Measurements from ENCODE around the gene LRG1.

DNA sequence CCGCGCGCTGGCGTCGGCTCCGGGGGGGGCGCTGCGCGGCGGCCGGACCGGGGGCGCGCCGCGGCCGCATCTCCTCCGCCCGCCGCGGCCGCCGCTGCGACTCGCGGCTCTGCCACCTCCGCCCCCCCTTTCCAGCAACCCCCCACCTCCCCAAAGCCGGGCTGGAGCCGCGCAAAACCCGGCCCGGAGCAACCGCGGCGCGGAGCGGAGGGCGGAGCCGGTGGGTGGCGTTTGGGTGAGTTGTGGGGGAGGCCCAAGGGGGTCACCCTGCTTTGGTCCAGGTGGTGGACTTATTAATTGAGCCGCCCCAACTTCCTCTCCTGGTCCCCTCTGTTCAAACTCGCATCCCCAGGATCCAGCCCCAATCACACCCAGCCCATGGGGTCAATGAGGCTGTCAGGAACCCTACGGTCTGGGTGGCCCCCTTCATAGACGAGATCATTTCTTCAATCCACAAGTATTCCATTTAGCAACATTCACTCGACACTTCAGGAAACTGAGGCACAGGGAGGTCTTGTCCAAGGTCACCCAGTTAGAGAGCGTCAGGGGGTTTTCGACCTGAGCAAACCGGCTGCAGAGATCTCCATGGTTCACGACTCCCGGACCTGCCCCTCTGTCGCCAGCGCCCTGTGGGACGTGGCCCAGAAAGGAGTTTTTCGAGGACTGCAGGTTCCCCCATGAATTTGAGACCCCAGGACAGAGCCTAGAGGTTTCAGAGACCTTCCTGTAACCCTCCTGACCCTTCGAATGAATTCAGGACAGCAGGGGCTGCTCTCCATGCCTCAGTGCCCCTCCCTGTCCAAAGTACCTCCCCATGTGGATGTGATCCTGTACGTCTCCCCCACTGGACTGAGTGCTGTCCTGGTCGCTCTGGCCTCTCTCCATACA is 42.1 kb upstream of the LRG1 start:
- no peak for TF ChIP-seq CTCF (IDR thresholded peaks at IDR 0.05; ENCODE audit: poor library complexity, severe bottlenecking)
- no peak for TF ChIP-seq EP300 (conservative IDR thresholded peaks at IDR 0.05; ENCODE audit: poor library complexity, severe bottlenecking)
- TF ChIP-seq EZH2 (IDR thresholded peaks at IDR 0.05; ENCODE audit: borderline replicate concordance, insufficient read depth, low read length, poor library complexity, severe bottlenecking), result no peak
- TF ChIP-seq REST (IDR thresholded peaks at IDR 0.05; ENCODE audit: borderline replicate concordance), result no peak
- no peak for TF ChIP-seq TAF1 (IDR thresholded peaks at IDR 0.05; ENCODE audit: low read depth)
- TF ChIP-seq SMC3 (conservative IDR thresholded peaks at IDR 0.05; ENCODE audit: poor library complexity), result no peak
- TF ChIP-seq POLR2AphosphoS5 (IDR thresholded peaks at IDR 0.05), result no peak
- TF ChIP-seq MXI1 (conservative IDR thresholded peaks at IDR 0.05; ENCODE audit: poor library complexity, severe bottlenecking), result no peak

All from neural cell (in vitro differentiated cells).